H1 (cell line): ENCODE data around the gene EPB42. TPM values are rescaled to one million over a fixed set of nuclear protein-coding genes. Genes with fewer than 3 reads are reported as not detected.

Experiments used
- CTCF ChIA-PET: fragments of 300-600 bp; sonication (Branson Sonifier 250); formaldehyde crosslinking; loops from one replicate; lab custom pipeline; 2021; ENCODE audit not compliant: partially characterized antibody; lab: Charles Lee
- POLR2A ChIA-PET: fragments of 300-600 bp; sonication (Branson Sonifier 250); formaldehyde crosslinking; loops from one replicate; lab custom pipeline; 2021; ENCODE audit warnings: inconsistent platforms; ENCODE audit not compliant: partially characterized antibody; lab: Charles Lee
- DNase-seq, 2 experiments: peaks; one replicate each; pipeline versions ENCODE4 v3.0.0 to v3.0.0-alpha.2; 2010 to 2022; ENCODE audit warnings: low spot score in 2 of 2, low read depth in 1 of 2, mixed read lengths in 1 of 2
- FAIRE-seq: peaks from 2 replicates; lab custom pipeline; 2011; peaks lifted over from hg19 to GRCh38; lab: Jason Lieb, UNC
- H2AFZ ChIP-seq: 2 replicates; pipeline ENCODE4 v1.8.1; 2012; ENCODE audit warnings: low read length, inconsistent platforms
- H2AK5ac ChIP-seq: 2 replicates; pipeline ENCODE4 v1.6.1; 2013; ENCODE audit warnings: low read depth, low read length
- H2BK120ac ChIP-seq: replicated peaks from 2 replicates; pipeline ENCODE3; 2013; ENCODE audit warnings: low read depth, low read length, inconsistent platforms
- H2BK12ac ChIP-seq: 2 replicates; pipeline ENCODE4 v1.6.1; 2013; ENCODE audit warnings: low read depth, low read length
- H2BK15ac ChIP-seq: 2 replicates; pipeline ENCODE4 v1.6.1; 2013; ENCODE audit warnings: low read length
- H2BK20ac ChIP-seq: 2 replicates; pipeline ENCODE4 v1.6.1; 2013; ENCODE audit warnings: low read length
- H2BK5ac ChIP-seq: 2 replicates; pipeline ENCODE4 v1.6.1; 2013; ENCODE audit warnings: low read depth, low read length
- H3K14ac ChIP-seq: 2 replicates; pipeline ENCODE4 v1.6.1; 2013; ENCODE audit warnings: inconsistent platforms; ENCODE audit not compliant: insufficient read length
- H3K18ac ChIP-seq: 2 replicates; pipeline ENCODE4 v1.6.1; 2013; ENCODE audit warnings: low read length; ENCODE audit errors: extremely low read depth
- H3K23ac ChIP-seq: 2 replicates; pipeline ENCODE4 v1.6.1; 2013; ENCODE audit warnings: inconsistent platforms; ENCODE audit not compliant: insufficient read length
- H3K23me2 ChIP-seq: 2 replicates; pipeline ENCODE4 v1.6.1; 2013; ENCODE audit warnings: low read depth, low read length
- H3K27ac ChIP-seq: 2 replicates; pipeline ENCODE4 v1.6.1; 2011; ENCODE audit warnings: low read depth, low read length, inconsistent platforms
- H3K27me3 ChIP-seq, 4 experiments: replicated peaks in 1 of 4; 1 replicate in 1 of 4; 2 replicates in 3 of 4; pipeline versions ENCODE4 v1.6.1 to v1.8.1; 2011 to 2013; ENCODE audit warnings: low read length in 3 of 4, mild to moderate bottlenecking in 3 of 4, inconsistent platforms in 2 of 4, mixed read lengths in 2 of 4, moderate library complexity in 1 of 4; ENCODE audit not compliant: control insufficient read depth in 3 of 4, insufficient read depth in 3 of 4; ENCODE audit errors: extremely low read depth in 1 of 4
- H3K36me3 ChIP-seq, 4 experiments: 2 replicates each; pipeline versions ENCODE4 v1.6.1 to v1.8.1; 2011 to 2013; ENCODE audit warnings: mild to moderate bottlenecking in 4 of 4, low read length in 3 of 4, moderate library complexity in 2 of 4, control low read depth in 1 of 4, inconsistent platforms in 1 of 4; ENCODE audit not compliant: insufficient read depth in 4 of 4, control insufficient read depth in 2 of 4
- H3K4ac ChIP-seq: replicated peaks from 2 replicates; pipeline ENCODE3; 2013; ENCODE audit warnings: low read length, low read depth, mixed read lengths, inconsistent platforms; ENCODE audit not compliant: insufficient read length
- H3K4me1 ChIP-seq, 4 experiments: replicated peaks in 1 of 4; 1 replicate in 1 of 4; 2 replicates in 3 of 4; pipeline versions ENCODE4 v1.6.1 to v1.8.1; 2011 to 2013; ENCODE audit warnings: low read length in 3 of 4, inconsistent platforms in 2 of 4, mixed read lengths in 1 of 4; ENCODE audit not compliant: insufficient read depth in 4 of 4, control insufficient read depth in 3 of 4
- H3K4me2 ChIP-seq, 2 experiments: 2 replicates each; pipeline versions ENCODE4 v1.6.1 to v1.8.1; 2011 to 2013; ENCODE audit warnings: low read depth in 2 of 2, low read length in 2 of 2, control low read depth in 1 of 2, inconsistent platforms in 1 of 2, mild to moderate bottlenecking in 1 of 2; ENCODE audit not compliant: insufficient read depth in 1 of 2
- H3K4me3 ChIP-seq, 4 experiments: fragments of 200-600, 300-600 bp in 1 of 4; sonication (generic), shearing (Covaris generic), sonication (Bioruptor Twin) in 1 of 4; 2 replicates each; pipeline versions ENCODE4 v1.5.1 to v1.8.1; 2011 to 2016; ENCODE audit warnings: low read length in 4 of 4, low read depth in 3 of 4, control low read depth in 2 of 4, inconsistent platforms in 2 of 4, mild to moderate bottlenecking in 2 of 4, mixed read lengths in 1 of 4, moderate library complexity in 1 of 4; ENCODE audit not compliant: insufficient read depth in 2 of 4; ENCODE audit errors: extremely low read depth in 1 of 4
- H3K56ac ChIP-seq: replicated peaks from 2 replicates; pipeline ENCODE3; 2013; ENCODE audit warnings: low read depth, mild to moderate bottlenecking, mixed read lengths, low read length, inconsistent platforms; ENCODE audit not compliant: insufficient read length
- H3K79me1 ChIP-seq: 2 replicates; pipeline ENCODE4 v1.6.1; 2013; ENCODE audit warnings: low read depth, low read length, control low read depth
- H3K79me2 ChIP-seq, 2 experiments: 2 replicates each; pipeline versions ENCODE4 v1.6.1 to v1.8.1; 2012 to 2013; ENCODE audit warnings: low read length in 2 of 2, mild to moderate bottlenecking in 2 of 2, inconsistent platforms in 1 of 2; ENCODE audit not compliant: insufficient read depth in 2 of 2, control insufficient read depth in 1 of 2
- H3K9ac ChIP-seq, 4 experiments: replicated peaks in 1 of 4; 1 replicate in 1 of 4; 2 replicates in 3 of 4; pipeline versions ENCODE4 v1.6.1 to v1.8.1; 2011 to 2013; ENCODE audit warnings: low read depth in 3 of 4, low read length in 3 of 4, control low read depth in 2 of 4, mild to moderate bottlenecking in 2 of 4, moderate library complexity in 2 of 4, inconsistent platforms in 1 of 4; ENCODE audit errors: extremely low read depth in 1 of 4
- H3K9me3 ChIP-seq, 2 experiments: 2 replicates each; pipeline versions ENCODE4 v1.6.1 to v1.8.1; 2012 to 2013; ENCODE audit warnings: mild to moderate bottlenecking in 2 of 2, moderate library complexity in 2 of 2, control low read depth in 1 of 2, inconsistent platforms in 1 of 2, low read depth in 1 of 2, low read length in 1 of 2, mixed read lengths in 1 of 2; ENCODE audit not compliant: insufficient read depth in 2 of 2
- H4K20me1 ChIP-seq, 2 experiments: replicated peaks in 1 of 2; 2 replicates each; pipeline versions ENCODE3 to v1.8.1; 2011 to 2013; ENCODE audit warnings: inconsistent platforms in 2 of 2, low read length in 2 of 2, mild to moderate bottlenecking in 1 of 2; ENCODE audit not compliant: insufficient read depth in 2 of 2, control insufficient read depth in 1 of 2
- H4K5ac ChIP-seq: 2 replicates; pipeline ENCODE4 v1.6.1; 2013; ENCODE audit warnings: low read length, low read depth, mixed read lengths, inconsistent platforms; ENCODE audit not compliant: insufficient read length
- H4K8ac ChIP-seq: 2 replicates; pipeline ENCODE4 v1.8.0; 2013; ENCODE audit warnings: mild to moderate bottlenecking, moderate library complexity, low read length, inconsistent platforms; ENCODE audit not compliant: insufficient read depth; ENCODE audit errors: extremely low read depth
- H4K91ac ChIP-seq: replicated peaks from 2 replicates; pipeline ENCODE3; 2013; ENCODE audit warnings: low read length, mixed read lengths, inconsistent platforms; ENCODE audit not compliant: insufficient read length
- CBX8 ChIP-seq: fragments of 300-800, 300-1000 bp; sonication (generic); IDR thresholded peaks from 2 replicates; pipeline ENCODE4 v1.7.1; 2016; ENCODE audit warnings: low read depth, low read length, borderline replicate concordance
- FOSL1 ChIP-seq: IDR thresholded peaks from 2 replicates; pipeline ENCODE4 v1.6.1; 2011; ENCODE audit warnings: mild to moderate bottlenecking, low read depth, low read length, moderate library complexity; ENCODE audit not compliant: insufficient read depth
- JUN ChIP-seq: IDR thresholded peaks from 2 replicates; pipeline ENCODE4 v1.6.1; 2011; ENCODE audit warnings: low read depth, mild to moderate bottlenecking, improper control_type of control experiment, low read length
- JUND ChIP-seq: IDR thresholded peaks from 2 replicates; pipeline ENCODE4 v1.6.1; 2011; ENCODE audit warnings: mild to moderate bottlenecking, improper control_type of control experiment, low read length
- NANOG ChIP-seq: IDR thresholded peaks from 2 replicates; pipeline ENCODE4 v1.6.1; 2011; ENCODE audit warnings: low read length, low read depth, mild to moderate bottlenecking, inconsistent platforms; ENCODE audit not compliant: insufficient read depth, poor library complexity, severe bottlenecking
- RBBP5 ChIP-seq: IDR thresholded peaks from 2 replicates; pipeline ENCODE4 v1.7.1; 2012; ENCODE audit warnings: low read depth, mild to moderate bottlenecking, inconsistent platforms, low read length, moderate library complexity, borderline replicate concordance
- SRF ChIP-seq: IDR thresholded peaks from 2 replicates; pipeline ENCODE4 v1.6.1; 2011; ENCODE audit warnings: mild to moderate bottlenecking, low read depth, low read length, moderate library complexity
- YY1 ChIP-seq: IDR thresholded peaks from 2 replicates; pipeline ENCODE4 v1.6.1; 2011; ENCODE audit warnings: low read depth, mild to moderate bottlenecking, low read length
- ZNF274 ChIP-seq: IDR thresholded peaks from 2 replicates; pipeline ENCODE4 v1.7.0; 2012; ENCODE audit warnings: low read length, borderline replicate concordance; ENCODE audit errors: extremely low read depth
- WGBS, 2 experiments: shearing (Covaris generic) in 1 of 2; methylation state at CpG; one replicate each; pipeline versions ENCODE4 v1.1.6 to v1.1.7; 2013 to 2015; ENCODE audit warnings: low lambda C conversion rate in 2 of 2, mixed read lengths in 2 of 2, inconsistent platforms in 1 of 2, low coverage in 1 of 2, missing lambda C conversion rate in 1 of 2; ENCODE audit not compliant: insufficient replicate concordance in 2 of 2, insufficient coverage in 1 of 2, insufficient read length in 1 of 2; ENCODE audit errors: extremely low coverage in 1 of 2, missing lambda C conversion rate in 1 of 2; 5-methylcytosine and 5-hydroxymethylcytosine counted together
- polyA plus RNA-seq, 7 experiments: library from polyadenylated mRNA; depleted of rRNA in 3 of 7; stranded (reverse) in 5 of 7; unstranded in 2 of 7; fragments of >200 nt in 5 of 7; fragments of 200-250 nt in 2 of 7; gene quantifications; 1 replicate in 5 of 7; 2 replicates in 1 of 7; 4 replicates in 1 of 7; pipeline versions ENCODE4 v1.2.1 to v1.2.3, GENCODE V29; 2011 to 2013; ENCODE audit warnings: missing spikeins in 2 of 7, mixed read lengths in 2 of 7
- total RNA-seq: library from RNA; stranded (reverse); fragmentation: NEBNext Ultra II Directional; extraction: Animal tissue kit (Norgen Biotek cat#: 25700); gene quantifications from 2 replicates; pipeline ENCODE4 v1.2.1, GENCODE V29; 2021
- TF ChIP-seq, protein P1 (sequence below): IDR thresholded peaks from 2 replicates; pipeline ENCODE4 v1.6.1; 2012; ENCODE audit warnings: inconsistent platforms

The EPB42 gene
- total and polyA plus RNA-seq, 2 of the 8 experiments (the other 6 are each of a cell fraction or from before 2014, with no cell fraction given) = not detected

- Histone ChIP-seq H3K4ac (no peak within 1 kb of the TSS), H3K4me3 (peak within 1 kb of the TSS; percentile 64 to 93 (median 89)), H3K36me3 (peaks cover 0 to 5% (median 1%) of the 10 kb centered on the region in 4 experiments; a peak in 2 of 8 replicates), H3K4me1 (peaks cover 4 to 8% (median 5%) of the 10 kb centered on the region in 4 experiments; a peak in 5 of 7 replicates), H4K91ac (no peak within 1 kb of the TSS), H3K23me2 (peaks cover 7% of the 10 kb centered on the region), H2BK12ac (no peak within 1 kb of the TSS), H3K4me2 (peak within 1 kb of the TSS; percentile 96 to 99), H3K56ac (peak within 1 kb of the TSS; percentile 40), H3K9me3 (no peaks in the 10 kb centered on the region), H2BK20ac (no peak within 1 kb of the TSS), H2AFZ (peak within 1 kb of the TSS; percentile 98), H3K14ac (no peak within 1 kb of the TSS), H3K27me3 (no peaks in the 10 kb centered on the region), H3K23ac (no peak within 1 kb of the TSS), H3K79me1 (no peaks in the 10 kb centered on the region), H2BK5ac (peak within 1 kb of the TSS; percentile 84; the same call in 1 of the 2 replicates), H2BK120ac (no peak within 1 kb of the TSS), H3K79me2 (no peaks in the 10 kb centered on the region), H2AK5ac (no peak within 1 kb of the TSS), H3K27ac (0 out of 2 replicates have a peak within 1 kb of the TSS, but pooled peaks have one; percentile 54), H4K20me1 (peaks cover 0 to 2% of the 10 kb centered on the region in 2 experiments), H4K5ac (peak within 1 kb of the TSS; percentile 45), H4K8ac (no peak within 1 kb of the TSS), H2BK15ac (no peak within 1 kb of the TSS), H3K9ac (peak within 1 kb of the TSS in 3 of 4 experiments; percentile 34 to 80 (median 40); a peak in 6 of 7 replicates), H3K18ac (peak within 1 kb of the TSS; percentile 94)
- CTCF ChIA-PET = interaction anchor here (1.0 to 4.1 kb wide), 9 partner anchors 14 to 141 kb away, joined by 3 to 16 read pairs (median 4); no protein-coding TSS in a partner anchor
- FAIRE-seq = peak; percentile 13
- WGBS, 2 experiments = 1% methylated on average over 28 of the region's 69 CpGs; no CpG with 5 or more reads in 1 of the 2 experiments
- POLR2A ChIA-PET = interaction anchor here (0.7 kb wide), 1 partner anchor 36 kb away, joined by 3 read pairs; no protein-coding TSS in a partner anchor
- peak; percentile 87 to 95 for DNase-seq
- peak; percentile 93; the same call in 1 of the 2 replicates for TF ChIP-seq RBBP5
- no peak for TF ChIP-seq CBX8
- TF ChIP-seq FOSL1 = no peak
- no peak for TF ChIP-seq YY1
- TF ChIP-seq JUN = no peak
- no peak for TF ChIP-seq SRF
- TF ChIP-seq NANOG = no peak
- TF ChIP-seq JUND = no peak
- no peak for TF ChIP-seq ZNF274
- TF ChIP-seq, protein P1, sequence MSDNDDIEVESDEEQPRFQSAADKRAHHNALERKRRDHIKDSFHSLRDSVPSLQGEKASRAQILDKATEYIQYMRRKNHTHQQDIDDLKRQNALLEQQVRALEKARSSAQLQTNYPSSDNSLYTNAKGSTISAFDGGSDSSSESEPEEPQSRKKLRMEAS = peak; percentile 97
Observed at GRCh38 chr15:43185157-43186002, 35.4 kb downstream of the EPB42 start, which contains the start of gene CCNDBP1. Gene CCNDBP1, plus strand, starts transcription at chr15:43185403. Its CDS starts 96 bp downstream, at chr15:43185499.
